ENCODE data around the gene CARMIL1. TPM values are rescaled to one million over a fixed set of nuclear protein-coding genes. Genes with fewer than 3 reads are reported as not detected.

CARMIL1 gene
- total RNA-seq, 1 donor from 2014 or later, result 14.5 TPM

DNA sequence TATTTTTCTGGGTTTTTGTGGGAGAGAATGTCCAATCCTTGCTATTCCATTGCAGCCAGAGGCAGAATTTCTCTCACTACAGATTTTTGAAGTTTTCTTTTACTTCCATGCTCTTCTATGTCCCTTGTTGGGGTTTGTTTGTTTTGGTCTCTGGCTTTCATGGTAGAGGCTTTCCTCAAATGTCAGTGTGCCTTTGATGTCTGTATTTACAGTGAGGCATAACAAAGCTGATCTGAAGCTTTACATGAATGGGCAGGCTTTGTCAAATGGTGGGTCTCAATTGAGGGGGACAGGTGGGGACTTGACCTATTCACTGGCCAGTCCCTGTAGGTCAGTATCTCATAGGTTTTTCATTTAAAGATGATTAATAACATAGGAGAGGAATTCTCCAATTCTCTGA lies 8.6 kb upstream of the CARMIL1 start:
- Mint-ChIP-seq H3K36me3 (ENCODE audit: low read depth) (no peaks in the 10 kb centered on the region), H3K27me3 (ENCODE audit: low read depth) (no peaks in the 10 kb centered on the region), H3K9me3 (ENCODE audit: low read depth) (peaks cover 5% of the 10 kb centered on the region), H3K27ac (ENCODE audit: unreplicated experiment) (no peak overlapping the region), H3K4me3 (ENCODE audit: unreplicated experiment) (no peak overlapping the region), H3K4me1 (ENCODE audit: low read depth) (peaks cover 5% of the 10 kb centered on the region)
- DNase-seq (ENCODE audit: low spot score), result no peak
- TF ChIP-seq CTCF (IDR thresholded peaks at IDR 0.05), result no peak

- no peak for DNase-seq (ENCODE audit: low spot score)
- Mint-ChIP-seq H3K4me3 (ENCODE audit: unreplicated experiment) (no peak overlapping the region), H3K36me3 (ENCODE audit: low read depth) (no peaks in the 10 kb centered on the region), H3K9me3 (ENCODE audit: low read depth) (no peaks in the 10 kb centered on the region), H3K4me1 (ENCODE audit: low read depth) (peaks cover 25% of the 10 kb centered on the region), H3K27me3 (ENCODE audit: low read depth) (no peaks in the 10 kb centered on the region), H3K27ac (ENCODE audit: unreplicated experiment) (no peak overlapping the region)
- no peak for TF ChIP-seq CTCF (IDR thresholded peaks at IDR 0.05)
Measured at GRCh38 chr6:25275436-25275835, 3.7 kb upstream of the CARMIL1 start.

DNA sequence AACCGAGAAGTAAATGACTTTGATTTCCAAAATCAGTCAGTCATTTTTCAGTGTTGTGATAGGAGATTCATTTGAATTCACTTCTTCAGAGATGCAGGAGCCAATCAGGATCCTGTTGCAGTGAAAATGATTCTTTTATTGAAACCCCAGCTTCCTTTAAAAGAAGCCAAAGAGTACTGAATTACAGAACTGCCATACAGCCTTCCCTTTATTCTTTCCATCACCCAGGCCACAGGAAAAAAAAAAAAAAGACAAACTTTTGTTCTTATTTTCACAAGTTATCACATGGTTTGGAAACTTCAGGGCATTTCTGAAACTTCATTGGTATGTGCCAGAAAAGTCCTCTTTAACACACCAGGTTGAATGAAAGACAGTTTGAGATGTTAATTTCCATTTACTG lies 1.8 kb upstream of the CARMIL1 start:
- Mint-ChIP-seq H3K4me1 (ENCODE audit: low read depth) (peaks cover 34% of the 10 kb centered on the region), H3K4me3 (ENCODE audit: unreplicated experiment) (no peak overlapping the region), H3K9me3 (ENCODE audit: low read depth) (no peaks in the 10 kb centered on the region), H3K27ac (ENCODE audit: unreplicated experiment) (no peak overlapping the region), H3K36me3 (ENCODE audit: low read depth) (no peaks in the 10 kb centered on the region), H3K27me3 (ENCODE audit: low read depth) (no peaks in the 10 kb centered on the region)
- DNase-seq (ENCODE audit: low spot score), result no peak
- no peak for TF ChIP-seq CTCF (IDR thresholded peaks at IDR 0.05)

- H3K9me3 Mint-ChIP-seq (ENCODE audit: low read depth), result no peaks in the 10 kb centered on the region
- peak overlapping the region; percentile 72 for H3K27ac Mint-ChIP-seq (ENCODE audit: unreplicated experiment)
- no peaks in the 10 kb centered on the region for H3K27me3 Mint-ChIP-seq (ENCODE audit: low read depth)
- no peak for DNase-seq (ENCODE audit: low spot score)
- no peaks in the 10 kb centered on the region for H3K36me3 Mint-ChIP-seq (ENCODE audit: low read depth)
- TF ChIP-seq CTCF (IDR thresholded peaks at IDR 0.05), result no peak
- peak overlapping the region; percentile 93 for H3K4me3 Mint-ChIP-seq (ENCODE audit: unreplicated experiment)
- peaks cover 34% of the 10 kb centered on the region for H3K4me1 Mint-ChIP-seq (ENCODE audit: low read depth)
Measured at GRCh38 chr6:25277857-25278256, 1.3 kb upstream of the CARMIL1 start.

DNA sequence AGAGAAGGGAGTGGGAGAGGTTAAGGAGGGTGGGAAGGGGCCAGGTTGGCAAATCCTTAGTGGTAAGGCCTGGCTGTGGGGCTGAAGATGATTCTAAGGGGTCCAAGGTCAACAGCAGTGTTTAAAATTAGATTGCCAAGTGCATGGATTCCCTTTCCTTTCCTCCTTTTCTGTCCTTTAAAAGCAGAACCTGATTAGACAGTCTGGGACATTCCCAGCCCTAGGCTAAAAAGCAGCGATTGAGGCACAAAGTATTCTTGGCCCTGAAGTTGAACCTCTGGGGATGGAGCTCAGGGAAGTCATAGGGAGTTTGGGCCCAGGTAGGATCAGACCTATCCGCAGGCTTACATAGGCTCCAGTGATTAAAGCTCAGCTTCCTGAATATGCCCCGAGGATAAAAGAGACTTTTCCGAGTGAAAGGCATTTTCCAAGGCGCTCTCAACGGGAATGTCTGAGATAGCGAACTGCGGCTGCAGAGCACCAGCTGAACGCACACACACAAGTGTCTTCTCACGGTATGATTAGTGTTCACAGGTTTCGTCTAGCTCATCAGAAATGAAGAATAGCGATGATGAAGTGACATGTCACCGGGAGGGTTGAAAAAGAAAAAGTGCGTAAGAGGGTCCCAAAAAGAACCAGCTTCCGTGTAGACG lies 787 bp upstream of the CARMIL1 start:
- H3K4me1 Mint-ChIP-seq (ENCODE audit: low read depth), result peaks cover 34% of the 10 kb centered on the region
- H3K4me3 Mint-ChIP-seq (ENCODE audit: unreplicated experiment), result peak overlapping the region; percentile 93
- no peaks in the 10 kb centered on the region for H3K9me3 Mint-ChIP-seq (ENCODE audit: low read depth)
- no peak for TF ChIP-seq CTCF (IDR thresholded peaks at IDR 0.05)
- H3K27me3 Mint-ChIP-seq (ENCODE audit: low read depth), result no peaks in the 10 kb centered on the region
- H3K27ac Mint-ChIP-seq (ENCODE audit: unreplicated experiment), result peak overlapping the region; percentile 79
- no peak for DNase-seq (ENCODE audit: low spot score)
- no peaks in the 10 kb centered on the region for H3K36me3 Mint-ChIP-seq (ENCODE audit: low read depth)

Measured in chondrocyte (in vitro differentiated cells).